Measurements from ENCODE around the gene AIG1. TPM values are rescaled to one million over a fixed set of nuclear protein-coding genes. Genes with fewer than 3 reads are reported as not detected.
"Not testable (repeated sequence)": the region's sequence is repeated elsewhere in the genome, so short reads cannot be mapped to it uniquely, and the experiment has no call there.

Gene AIG1
- total RNA-seq, 1 donor from 2014 or later = 91.5 TPM

GRCh38 chr6:143087335-143087734 is 26.6 kb downstream of the AIG1 start:
- DNase-seq; intact Hi-C loops (cut with micrococcal nuclease); ATAC-seq: not testable (repeated sequence)

DNA sequence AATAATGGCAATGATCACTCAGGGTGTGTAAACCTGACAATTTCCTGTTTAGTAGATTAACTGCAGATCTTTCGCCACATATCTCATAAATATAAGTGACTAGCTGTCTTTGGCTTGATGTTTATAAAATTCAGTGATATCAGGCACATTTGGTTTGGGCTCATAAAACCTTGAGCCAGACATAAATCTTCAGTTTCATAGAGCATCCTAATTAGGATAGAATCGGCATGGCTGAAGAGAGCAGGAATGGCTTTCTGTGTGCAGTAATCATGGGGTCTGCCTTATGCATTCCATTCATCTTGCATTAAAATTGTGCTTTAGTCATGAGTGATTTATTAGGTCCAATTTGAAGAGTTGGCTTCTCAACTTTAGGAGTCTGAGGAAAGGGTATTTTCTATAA is 27.2 kb downstream of the AIG1 start:
- intact Hi-C loops (cut with micrococcal nuclease) = no loop called here
- ATAC-seq (no peak), DNase-seq (no peak)

- intact Hi-C loops (cut with micrococcal nuclease) = no loop called here
- no peak for DNase-seq
- ATAC-seq = no peak
Measured at GRCh38 chr6:143090314-143091044, 29.8 kb downstream of the AIG1 start.

DNA sequence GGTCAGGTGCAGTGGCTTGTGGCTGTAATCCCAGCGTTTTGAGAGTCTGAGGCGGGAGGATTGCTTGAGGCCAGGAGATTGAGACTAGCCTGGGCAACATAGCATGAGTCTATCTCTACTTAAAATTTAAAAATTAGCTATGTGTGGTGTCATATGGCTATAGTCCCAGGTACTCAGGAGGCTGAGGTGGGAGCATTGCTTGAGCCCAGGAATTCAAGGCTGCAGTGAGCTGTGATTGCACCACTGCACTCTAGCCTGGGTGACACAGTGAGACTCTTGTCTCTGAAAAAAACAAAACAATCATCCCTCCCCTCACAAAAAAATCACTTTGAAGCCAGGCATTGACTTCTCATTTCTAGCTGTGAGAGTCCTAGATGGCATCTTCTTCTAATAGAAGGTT is 32.1 kb downstream of the AIG1 start:
- ATAC-seq (no peak), DNase-seq (no peak)
- intact Hi-C loops (cut with micrococcal nuclease) = no loop called here

DNA sequence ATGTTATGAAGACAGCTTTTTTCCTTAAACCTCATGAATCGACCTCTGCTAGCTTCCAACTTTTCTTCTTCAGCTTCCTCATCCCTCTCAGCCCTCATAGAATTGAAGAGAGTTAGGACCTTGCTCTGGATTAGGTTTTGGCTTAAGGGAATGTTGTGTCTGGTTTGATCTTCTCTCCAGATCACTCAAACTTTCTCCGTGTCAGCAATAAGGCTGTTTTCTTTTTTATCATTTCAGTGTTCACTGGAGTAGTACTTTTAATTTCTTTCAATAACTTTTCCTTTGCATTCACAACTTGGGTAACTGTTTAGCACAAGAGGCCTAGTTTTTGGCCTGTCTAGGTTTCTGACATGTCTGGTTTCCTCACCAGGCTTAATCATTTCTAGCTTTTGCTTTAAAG is 32.6 kb downstream of the AIG1 start:
- intact Hi-C loops (cut with micrococcal nuclease) = no loop called here
- DNase-seq = no peak
- ATAC-seq = no peak

DNA sequence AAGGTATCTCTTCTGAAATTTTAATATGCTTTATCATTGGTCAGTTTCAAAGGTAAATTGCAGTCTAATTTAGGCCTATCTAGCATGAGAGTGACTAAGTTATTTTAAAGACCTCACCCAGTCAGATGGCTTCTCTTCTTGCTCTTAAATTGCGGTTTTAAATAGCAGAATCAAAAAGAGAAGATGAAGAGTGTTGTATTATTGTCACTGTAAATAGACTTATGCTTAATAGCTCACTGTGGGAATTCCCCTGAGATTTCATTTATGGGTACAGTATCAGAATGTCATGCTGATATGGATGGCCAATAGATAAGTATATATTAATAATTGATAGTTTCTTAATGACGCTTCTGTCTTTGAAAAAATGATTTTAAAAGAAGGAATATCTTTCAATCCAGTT is 35.7 kb downstream of the AIG1 start:
- DNase-seq = no peak

GRCh38 chr6:143097224-143097795 is 36.6 kb downstream of the AIG1 start:
- ATAC-seq = no peak
- DNase-seq = no peak
- intact Hi-C loops (cut with micrococcal nuclease) = no loop called here

More for the DNA sequence above, 35.7 kb downstream of the AIG1 start:
- intact Hi-C loops (cut with micrococcal nuclease) = no loop called here
- ATAC-seq = no peak

DNA sequence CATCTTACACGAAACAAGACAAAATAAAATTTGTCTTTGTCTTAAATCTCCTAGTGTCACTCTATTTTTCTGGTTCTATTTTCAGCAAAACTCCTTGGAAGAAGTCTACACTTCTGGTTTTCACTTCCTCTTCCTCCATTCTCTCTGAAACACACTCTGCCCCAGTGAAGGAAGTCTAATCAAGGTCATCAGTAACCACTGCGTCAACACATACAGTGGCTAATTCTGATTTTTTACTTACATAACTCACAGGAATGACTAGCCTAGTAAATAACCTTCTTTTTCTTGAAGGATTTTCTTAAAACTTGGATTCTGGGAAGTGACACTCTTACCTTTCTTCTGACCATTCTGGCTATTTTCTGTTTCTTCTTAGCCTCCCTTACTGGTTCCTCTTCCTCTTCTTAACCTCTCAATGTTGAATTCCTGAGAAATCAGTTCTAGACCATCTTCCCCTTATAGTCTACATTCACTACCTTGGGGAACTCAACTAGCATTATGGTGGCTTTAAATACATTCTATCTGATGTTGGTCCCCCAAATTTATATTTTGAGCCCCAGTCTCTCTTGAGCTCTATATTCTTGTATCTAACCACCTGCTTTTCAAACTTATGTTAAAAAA is 37.5 kb downstream of the AIG1 start:
- intact Hi-C loops (cut with micrococcal nuclease) = no loop called here
- peak; percentile 53 for ATAC-seq
- no peak for DNase-seq

GRCh38 chr6:143099647-143100046 is 39.0 kb downstream of the AIG1 start:
- ATAC-seq (no peak), DNase-seq (no peak)
- intact Hi-C loops (cut with micrococcal nuclease) = no loop called here

DNA sequence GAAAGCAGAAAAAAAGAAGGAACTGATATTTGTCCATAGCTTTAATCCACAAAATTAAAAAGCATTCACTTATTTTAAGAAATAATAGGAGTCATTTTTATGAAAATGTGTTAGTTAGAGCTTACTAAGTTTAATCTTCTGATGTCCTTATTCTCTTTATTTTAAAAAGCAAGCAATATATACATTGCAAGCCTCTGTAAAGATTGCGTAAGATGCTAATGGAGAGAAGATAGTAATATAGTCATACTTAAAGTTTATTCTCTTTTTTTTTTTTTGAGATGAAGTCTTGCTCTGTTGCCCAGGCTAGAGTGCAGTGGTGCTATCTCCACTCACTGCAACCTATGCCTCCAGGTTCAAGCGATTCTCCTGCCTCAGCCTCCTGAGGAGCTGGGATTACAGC is 39.7 kb downstream of the AIG1 start:
- DNase-seq (no peak), ATAC-seq (no peak)
- intact Hi-C loops (cut with micrococcal nuclease) = no loop called here

GRCh38 chr6:143103916-143104315 is 43.2 kb downstream of the AIG1 start:
- no peak for DNase-seq
- no peak for ATAC-seq
- intact Hi-C loops (cut with micrococcal nuclease) = no loop called here

GRCh38 chr6:143107440-143107839 is 46.8 kb downstream of the AIG1 start:
- intact Hi-C loops (cut with micrococcal nuclease) = no loop called here
- no peak for DNase-seq
- ATAC-seq = no peak

DNA sequence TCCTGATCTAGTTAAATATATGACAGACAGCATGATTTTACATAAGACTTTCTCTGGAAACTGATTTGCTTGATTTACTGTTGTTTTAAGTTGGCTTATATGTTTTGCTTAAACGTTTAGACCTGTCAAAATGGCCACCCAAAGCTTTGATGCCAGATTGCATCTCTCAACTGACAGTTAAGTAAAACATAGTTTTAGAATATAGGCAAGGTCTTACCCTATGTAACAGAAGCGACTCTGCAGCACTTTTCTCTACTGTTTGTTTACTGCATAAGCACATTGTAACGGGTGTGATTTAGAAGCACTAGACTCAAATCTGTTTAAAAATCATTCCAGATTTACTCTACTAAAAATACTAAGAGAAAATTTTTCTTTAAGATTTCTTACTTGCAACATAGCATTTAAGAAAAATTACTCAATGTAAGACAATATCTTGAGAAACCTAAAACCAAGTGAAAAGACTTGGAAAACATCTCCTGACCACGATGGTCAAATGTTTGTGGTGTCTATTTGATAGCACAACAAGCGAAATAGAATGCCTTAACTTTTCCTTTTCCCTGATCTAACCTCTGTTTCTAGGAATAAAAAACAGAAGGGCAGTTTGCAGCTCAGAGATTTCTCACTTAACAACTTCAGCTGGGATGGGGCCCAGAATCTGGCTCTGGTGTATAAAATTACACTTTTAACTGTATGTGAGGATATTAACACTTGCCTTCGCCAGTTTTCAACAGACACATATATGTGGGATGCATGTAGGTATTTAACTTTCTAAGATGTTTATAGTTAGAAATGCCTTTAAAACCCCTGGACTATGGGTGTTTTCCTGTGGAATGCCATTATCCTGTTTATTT is 47.4 kb downstream of the AIG1 start:
- intact Hi-C loops (cut with micrococcal nuclease) = no loop called here
- DNase-seq (no peak), ATAC-seq (no peak)

- ATAC-seq (no peak), DNase-seq (no peak)
- intact Hi-C loops (cut with micrococcal nuclease) = no loop called here
Measured at GRCh38 chr6:143109196-143109595, 48.5 kb downstream of the AIG1 start.

DNA sequence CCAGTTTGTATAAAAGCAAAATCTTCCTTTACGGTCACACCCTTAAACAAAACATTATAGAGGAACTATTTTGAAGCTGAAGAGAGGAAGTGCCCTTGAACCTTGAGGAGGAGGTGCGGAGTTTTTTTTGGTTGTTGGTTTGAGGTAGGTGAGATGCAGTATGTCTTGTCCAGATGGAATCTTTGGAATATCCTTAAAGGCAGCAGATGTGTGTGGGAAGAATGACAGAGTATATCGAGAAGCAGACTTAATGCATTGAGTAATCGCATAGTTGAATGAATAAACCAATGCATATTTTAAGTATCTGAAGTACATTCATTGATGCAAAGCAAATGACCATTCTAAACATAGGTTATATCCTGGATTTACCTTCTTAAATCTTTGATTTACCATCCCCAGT is 49.9 kb downstream of the AIG1 start:
- DNase-seq (no peak), ATAC-seq (no peak)
- intact Hi-C loops (cut with micrococcal nuclease) = no loop called here

DNA sequence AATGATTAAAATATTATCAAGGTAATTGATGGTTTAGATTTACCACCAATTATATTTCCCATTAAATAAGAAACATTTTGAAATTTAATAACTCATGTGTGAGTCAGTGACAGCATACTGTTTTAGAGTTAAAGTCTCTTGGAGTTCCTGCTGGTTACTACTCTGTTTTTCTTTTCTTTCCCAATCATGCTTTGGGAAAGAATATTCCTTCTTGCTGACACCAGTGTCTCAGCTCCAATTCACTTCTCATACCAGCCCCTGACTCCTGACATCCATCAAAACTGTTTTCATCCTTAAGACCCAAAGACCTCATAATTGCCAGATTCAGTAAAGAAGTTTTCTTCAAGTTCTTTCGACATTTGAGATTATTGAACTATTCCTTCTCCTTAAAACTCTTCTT is 50.3 kb downstream of the AIG1 start:
- ATAC-seq (no peak), DNase-seq (no peak)
- intact Hi-C loops (cut with micrococcal nuclease) = no loop called here

- intact Hi-C loops (cut with micrococcal nuclease) = no loop called here
- DNase-seq (no peak), ATAC-seq (no peak)
Measured at GRCh38 chr6:143111443-143111842, 50.8 kb downstream of the AIG1 start.

GRCh38 chr6:143112084-143112768 is 51.5 kb downstream of the AIG1 start:
- no peak for ATAC-seq
- intact Hi-C loops (cut with micrococcal nuclease) = no loop called here
- DNase-seq = no peak

DNA sequence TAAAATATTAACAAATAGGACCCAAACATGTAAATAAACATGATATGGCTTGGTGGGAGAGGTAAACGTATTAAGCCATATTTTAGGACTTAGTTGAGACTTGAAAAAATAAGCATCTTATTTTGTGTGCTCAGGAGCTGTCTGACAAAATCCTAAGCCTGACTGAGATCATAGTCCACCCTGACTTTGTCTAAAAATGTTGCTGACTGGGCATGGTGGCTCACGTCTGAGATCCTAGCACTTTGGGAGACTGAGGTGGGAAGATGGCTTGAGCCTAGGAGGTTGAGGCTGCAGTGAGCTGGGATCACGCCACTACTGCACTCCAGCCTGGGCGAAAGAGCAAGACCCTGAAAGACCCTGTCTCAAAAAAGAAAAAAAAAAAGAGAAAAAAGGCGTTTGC is 52.1 kb downstream of the AIG1 start:
- DNase-seq = no peak
- intact Hi-C loops (cut with micrococcal nuclease) = no loop called here
- no peak for ATAC-seq

Measured in left ventricle myocardium superior (tissue), 1 donor.